SW480 (cell line): ENCODE results near the gene MAP4K3.

Source experiments
- DNase-seq: peaks from one replicate; pipeline ENCODE4 v3.0.0-alpha.2; 2016; ENCODE audit warnings: low spot score

The MAP4K3 gene

DNA sequence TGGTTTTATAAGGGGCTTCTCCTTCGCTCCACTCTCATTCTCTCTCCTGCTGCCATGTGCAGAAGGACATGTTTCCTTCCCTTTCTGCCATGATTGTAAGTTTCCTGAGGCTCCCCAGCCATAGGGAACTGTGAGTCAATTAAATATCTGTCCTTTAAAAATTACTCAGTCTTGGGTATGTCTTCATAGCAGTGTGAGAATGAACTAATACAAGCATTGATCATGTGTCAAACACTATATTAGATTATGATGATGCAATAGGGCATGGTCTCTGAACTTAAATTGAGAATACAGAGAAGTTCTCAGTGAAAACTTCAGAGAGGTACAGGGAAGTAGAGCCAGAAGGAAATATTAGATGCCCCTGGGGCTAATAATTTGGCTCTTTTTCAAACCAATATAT lies 5.9 kb upstream of the MAP4K3 start:
- DNase-seq = no peak

DNA sequence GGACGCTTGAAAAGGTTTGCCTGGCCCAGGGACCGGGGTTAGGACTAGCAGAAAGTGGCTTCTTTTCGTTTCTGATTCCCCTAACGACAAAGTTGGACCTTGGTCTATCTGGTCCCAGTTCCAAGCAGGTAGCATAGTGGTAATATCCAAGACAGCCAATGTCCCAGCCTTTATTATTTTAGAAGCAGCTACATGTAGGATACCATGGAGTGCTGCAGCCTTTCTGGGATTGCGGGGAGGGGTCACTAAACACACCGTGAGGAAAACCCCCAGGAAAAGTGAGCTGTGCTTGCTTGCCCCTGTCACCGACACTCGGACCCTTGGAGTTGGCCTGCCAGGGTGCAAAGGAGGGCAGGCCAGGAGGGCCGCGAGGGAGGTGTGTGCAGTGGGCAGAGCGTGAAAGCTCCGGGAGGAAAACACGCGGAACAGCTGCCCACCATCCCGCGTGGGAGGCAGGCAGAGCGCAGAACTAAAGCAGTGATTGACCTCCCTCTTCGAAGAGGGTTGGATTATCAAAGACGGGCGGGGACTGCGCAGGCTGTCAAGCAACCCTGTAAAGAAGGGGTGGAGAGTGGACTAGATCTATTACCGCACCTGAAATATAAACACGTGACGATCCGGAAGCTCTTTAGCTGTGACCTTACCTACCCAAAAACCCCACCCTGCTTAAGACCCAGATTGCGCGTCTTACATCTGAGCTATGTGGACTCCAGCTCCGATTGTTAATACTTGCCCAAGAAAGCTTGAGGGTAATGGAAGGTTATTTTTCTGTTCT lies 624 bp upstream of the MAP4K3 start:
- peak; percentile 82 for DNase-seq

DNA sequence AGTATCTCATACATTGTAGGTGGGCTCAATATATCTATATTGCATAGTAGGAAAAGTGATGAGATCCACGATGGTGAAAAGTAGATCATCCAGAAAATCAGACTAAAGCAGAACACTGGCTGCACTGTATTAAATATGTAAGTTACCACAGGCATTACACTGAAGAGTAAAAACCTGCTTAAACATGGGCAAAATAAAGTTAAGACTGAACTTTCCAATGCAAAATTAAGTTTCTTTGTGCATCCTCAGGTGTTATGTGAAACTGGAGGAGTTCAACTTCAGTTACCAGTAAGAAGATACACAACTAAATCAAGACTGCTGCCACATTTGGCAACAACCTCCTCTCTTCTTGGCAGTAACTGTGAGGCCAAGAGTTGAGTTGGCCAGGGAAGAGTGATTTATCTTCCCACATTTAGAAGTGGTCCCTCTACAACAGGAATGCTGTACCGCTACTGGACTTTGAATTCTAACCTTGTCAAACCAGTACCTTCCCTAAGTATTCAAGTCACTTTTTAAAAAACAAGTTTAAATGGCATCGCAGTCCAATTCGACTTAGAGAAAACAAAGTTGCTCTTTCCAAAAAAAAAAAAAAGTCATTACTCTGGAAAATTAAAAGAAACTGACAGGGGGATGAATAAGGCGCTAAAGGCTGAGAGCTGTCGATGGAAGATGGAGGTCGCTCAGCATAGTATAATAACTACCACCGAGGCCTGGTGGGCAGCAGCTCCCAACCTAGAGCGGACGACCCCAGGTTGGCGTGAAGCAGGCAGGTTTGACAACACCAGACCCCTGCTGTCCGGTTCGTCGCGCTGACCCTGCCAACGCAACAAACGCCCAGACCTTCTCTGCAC lies 1.1 kb downstream of the MAP4K3 start:
- peak; percentile 31 for DNase-seq

DNA sequence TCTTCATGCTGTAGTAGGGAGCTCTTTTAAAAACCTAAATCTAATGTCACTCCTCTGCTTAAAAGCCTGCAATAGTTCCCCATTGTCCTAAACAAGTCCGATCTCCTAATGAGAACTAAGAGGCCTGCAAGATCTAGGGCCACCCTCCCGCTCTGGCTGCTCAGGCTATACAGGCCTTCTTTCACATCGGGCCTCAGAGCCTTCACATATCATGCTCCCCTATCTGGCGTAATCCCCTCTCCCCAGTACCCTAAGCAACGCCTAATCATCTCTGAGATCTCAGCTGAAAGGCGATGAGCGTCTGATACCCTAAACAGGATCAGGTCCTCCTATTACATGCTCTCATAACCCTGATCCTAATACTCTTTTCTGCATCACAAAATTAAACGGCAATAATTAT lies 1.9 kb downstream of the MAP4K3 start:
- DNase-seq = no peak

DNA sequence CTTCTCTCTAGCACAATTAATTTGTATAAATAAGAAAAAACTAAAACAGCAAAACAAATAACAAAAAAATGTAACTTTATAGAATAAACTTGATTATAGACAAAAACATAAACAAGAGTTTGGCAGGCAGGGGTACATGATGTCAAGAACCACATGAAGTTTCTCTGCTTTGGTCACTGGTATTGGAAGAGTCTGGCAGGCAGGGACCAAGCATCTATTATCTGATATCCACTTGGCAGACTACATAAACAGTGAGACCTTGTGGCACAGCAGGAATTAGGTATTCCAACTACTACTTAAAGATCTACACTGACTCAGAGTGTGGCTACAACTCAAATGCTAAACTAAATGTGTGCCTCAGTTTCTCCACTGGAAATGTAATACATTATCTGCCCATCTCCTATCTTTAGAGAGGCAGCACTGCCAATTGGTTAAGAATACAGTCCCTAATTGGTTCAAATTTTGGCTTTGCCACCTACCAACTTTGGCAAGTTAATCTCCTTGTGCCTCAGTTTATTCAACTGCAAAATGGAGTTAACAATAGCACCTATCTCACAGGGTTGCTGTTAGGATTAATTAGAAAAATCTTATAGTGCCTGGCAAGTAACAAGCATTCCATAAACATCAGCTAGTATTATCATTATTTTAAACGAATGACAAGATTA lies 2.7 kb downstream of the MAP4K3 start:
- DNase-seq = no peak

DNA sequence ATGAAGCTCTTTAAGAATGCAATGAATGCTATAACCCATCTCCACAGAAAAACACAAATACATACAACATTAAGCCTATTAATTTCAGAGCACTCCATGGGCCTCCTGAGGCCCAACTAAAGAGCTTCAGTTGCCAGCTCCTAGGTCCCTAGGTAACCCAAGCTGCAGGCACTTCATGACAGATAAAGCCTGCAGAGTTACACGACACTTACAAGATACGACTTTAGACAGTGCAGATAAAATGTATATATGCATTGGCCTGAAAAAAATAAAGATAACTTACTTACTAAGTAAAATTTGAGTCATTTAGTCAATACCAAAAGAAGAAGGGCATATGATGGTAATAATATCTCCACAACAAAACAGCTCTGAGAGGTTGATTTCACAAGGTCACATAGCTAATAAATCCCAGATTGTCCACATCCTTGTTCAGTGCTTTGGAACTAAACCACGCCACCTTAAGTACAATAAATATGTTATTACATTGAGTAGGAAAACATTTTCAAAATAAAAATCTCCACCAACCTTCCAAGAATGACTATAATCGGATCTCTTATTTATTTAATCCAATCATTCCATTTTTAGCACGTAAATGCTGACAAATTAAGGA lies 3.4 kb downstream of the MAP4K3 start:
- DNase-seq = no peak

DNA sequence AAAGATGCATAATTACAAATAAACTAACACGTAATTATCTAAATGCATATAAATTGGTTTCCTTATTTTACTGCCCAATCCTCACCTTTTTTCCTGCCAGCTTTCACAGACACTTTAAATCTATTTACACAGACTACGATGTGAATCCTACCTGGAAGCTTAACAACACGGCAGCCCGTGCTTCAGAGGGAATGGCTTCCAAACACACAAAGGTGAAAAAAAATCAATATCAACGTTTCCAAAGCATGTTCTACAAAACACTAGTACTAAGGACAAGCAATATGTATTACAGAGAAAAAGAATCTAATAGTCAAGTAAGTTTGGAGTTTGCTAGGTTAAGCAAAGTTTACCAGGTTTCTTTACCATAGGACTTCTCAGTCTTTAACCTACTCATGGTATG lies 4.4 kb downstream of the MAP4K3 start:
- no peak for DNase-seq

DNA sequence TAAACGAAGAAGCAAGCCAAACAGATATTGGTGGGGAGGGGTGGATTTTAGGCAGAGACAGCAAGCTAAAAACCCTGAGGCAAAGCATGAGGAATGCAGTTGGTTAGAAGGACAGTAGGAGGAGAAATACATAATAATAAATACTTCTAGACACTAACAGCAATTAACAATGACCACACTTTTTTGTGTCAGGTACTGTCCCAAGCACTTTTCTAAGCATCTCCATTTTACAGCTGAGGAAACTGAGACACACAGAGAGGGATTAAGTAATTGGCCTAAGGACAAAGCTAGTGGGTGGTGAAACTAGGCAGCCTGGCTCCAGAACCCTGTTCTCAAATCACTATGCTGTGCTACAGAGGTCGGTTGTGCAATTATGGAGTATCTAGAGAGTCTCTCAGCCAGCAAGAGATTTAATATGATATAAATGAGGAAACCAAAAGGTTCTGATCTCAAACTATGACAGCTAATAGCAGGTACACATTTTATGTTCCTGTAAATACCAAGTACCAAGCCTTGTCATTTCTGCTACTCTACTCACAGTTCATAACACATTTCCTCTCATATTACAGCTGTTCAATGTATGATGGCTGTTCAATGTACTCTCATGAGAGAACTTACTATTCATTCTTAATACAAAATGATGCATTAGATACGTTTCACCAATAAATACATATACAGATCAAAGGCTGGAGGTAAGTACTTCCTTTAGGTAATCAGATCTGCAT lies 5.3 kb downstream of the MAP4K3 start:
- no peak for DNase-seq

DNA sequence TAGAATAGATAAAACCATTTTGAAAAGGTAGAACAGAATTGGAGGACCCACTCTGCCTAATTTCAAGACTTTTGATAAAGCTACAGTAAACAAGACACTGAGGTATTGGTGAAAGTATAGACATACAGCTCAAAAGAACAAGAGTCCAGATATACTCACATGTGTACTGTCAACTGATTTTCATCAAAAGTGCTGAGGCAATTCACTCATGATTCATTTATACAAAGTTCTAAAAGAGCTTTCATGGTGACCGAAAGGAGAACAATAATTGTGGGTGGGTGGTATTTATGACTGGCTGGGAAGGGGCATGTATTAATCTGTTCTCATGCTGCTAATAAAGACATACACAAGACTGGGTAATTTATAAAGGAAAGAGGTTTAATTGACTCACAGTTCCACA lies 7.3 kb downstream of the MAP4K3 start:
- no peak for DNase-seq

DNA sequence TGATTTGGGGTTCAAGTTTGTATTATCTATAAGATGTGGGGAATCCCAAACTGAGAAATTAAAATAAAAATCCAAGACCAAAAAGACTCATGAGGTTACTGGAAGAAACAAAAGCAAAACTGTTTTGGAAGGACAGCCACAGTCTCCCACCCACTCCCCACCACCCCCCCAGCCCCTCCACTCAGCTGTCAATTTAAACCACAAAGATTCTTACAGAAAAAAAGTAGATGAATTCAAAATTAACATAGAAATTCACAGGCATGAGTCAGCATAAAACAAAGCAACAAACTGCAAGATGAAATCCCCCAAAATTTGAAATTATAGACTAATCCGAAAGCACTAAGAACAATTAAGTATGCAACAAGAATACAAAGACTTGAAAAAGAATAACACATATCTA lies 12.1 kb downstream of the MAP4K3 start:
- DNase-seq = no peak

DNA sequence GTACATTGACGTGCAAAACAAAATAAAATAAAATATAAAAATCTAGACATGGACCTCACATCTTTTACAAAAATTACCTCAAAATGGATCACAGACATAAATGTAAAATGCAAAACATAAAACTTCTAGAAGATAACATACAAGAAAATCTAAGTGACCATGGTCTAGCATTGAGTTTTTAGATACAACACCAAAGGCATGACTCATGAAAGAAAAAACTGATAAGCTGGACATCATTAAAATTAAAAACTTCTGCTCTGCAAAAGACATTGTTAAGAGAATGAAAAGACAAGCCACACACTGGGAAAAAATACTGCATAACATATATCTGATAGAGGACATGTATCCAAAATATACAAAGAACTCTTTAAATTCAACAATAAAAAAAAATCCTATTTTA lies 14.4 kb downstream of the MAP4K3 start:
- DNase-seq = no peak

DNA sequence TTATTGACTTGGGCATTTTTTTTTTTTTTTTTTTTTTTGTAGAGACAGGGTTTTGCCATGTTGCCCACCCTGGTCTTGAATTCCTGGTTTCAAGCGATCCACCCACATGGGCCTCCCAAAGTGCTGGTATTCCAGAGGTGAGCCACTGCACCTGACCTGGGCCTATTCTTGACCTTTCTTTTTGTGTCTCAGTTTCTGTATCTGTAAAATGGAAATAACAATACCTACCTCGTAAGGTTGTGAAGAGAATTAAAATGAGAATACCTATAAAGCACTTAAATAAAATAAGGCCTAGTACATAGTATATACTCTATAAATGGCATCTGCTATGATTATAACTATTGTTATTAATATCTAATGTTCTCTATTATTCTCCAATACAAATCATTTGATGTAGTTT lies 15.7 kb downstream of the MAP4K3 start:
- DNase-seq = no peak

DNA sequence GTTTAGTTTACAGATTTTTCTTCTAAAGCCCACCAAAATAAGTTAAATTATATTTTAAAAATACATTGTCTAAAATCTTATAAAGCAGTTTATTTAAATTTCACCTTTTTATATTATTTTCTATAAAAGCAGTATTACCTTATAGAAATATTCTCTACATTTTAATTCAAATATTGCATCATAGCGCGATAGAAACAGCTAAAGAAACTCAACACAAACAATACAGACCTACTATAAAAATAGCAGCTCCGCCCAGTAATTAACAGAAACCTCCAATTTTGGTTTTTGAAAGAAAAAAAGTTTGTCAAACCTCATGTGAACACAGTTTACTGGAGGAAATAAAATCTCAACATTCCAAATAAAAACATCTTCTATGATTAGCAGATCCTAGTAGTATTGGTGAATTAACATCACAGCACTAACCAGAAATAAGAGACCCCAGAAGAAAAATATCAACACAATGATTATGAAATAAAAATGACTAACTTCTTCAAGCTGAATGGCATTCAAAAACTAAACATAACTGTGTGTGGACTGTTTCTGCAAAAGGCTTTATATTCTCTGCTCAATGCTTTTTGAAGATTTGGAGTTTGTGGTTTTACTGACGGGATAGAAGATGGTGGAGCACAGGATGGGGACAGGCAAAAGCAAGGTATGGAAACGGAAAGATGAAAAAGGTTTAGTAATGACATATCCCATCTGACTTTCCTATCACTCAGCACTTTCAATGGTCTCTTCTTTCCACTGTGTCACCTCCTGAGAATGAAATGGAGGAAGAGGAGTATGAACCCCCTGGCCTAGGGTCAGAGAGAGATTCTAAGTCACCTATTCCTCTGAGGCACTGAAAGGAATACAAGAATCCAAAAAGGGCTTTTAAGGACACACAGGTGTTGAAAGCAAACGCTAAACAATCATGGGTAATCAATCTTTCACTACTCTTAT lies 17.5 kb downstream of the MAP4K3 start:
- no peak for DNase-seq

DNA sequence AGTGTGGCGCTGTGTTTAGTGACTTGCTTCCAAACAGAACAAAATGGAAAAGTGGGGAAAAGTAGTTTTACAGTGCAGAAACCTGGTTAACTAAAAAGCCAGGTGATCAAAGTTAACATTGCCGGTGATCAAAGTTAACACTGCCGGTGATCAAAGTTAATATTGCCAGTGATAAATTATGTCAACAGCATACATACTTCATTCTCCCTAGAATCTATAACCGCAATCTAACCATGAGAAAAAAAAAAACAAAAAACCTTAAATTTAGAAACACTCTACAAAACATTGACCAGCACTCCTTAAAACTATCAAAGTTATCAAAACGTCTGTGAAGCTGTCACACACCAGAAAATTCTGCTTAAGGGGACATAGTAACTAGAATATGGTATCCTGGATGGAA lies 18.6 kb downstream of the MAP4K3 start:
- DNase-seq = no peak

DNA sequence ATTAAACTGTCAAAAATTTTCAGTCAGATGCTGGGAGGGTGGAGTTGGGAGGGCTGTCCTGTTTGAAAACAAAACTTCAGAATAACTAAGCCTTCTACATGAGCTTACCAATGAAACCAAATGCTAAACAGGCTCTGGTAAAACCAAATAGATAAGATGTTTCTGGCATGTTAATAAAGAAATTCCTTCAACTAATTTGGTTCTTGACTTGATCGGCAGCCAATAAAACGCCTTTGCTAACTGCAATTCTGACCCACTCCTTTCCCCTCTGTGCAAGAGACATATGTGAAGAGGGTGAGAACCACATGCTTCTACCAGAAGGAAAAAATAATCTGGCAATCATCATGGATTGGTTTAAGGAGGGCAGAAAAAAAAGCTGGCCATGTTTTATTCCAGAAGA lies 20.9 kb downstream of the MAP4K3 start:
- DNase-seq = no peak

DNA sequence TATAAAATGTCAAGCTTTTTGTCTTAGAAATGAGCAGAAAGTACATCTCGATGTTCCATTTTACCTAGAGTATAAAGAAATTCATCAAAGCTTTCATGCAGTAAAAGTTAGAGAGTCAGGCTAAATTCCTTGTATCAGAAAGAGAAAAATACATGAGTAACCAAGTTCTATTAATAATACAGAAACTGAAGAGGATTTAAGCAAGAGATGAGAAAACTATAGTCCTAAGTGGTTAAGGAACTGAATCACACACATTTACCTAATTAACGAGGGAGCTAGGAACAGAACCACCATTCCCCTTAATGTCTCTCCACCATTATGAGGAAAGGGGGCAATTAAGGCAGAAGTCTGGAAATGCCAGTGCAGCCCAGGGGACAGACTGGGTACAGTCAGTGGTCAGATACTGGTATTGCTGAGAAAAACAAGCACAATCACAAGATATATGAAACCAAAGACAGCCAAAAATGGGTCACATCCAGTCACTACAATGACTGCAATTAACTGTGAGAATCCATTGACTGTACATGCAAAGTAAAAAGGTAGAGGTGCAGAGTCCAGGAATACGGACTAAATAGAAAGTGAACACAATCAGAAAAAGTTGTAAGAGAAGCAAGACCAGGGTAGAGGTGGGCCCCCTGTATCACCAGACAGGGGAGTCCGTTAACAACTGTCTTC lies 23.9 kb downstream of the MAP4K3 start:
- no peak for DNase-seq

DNA sequence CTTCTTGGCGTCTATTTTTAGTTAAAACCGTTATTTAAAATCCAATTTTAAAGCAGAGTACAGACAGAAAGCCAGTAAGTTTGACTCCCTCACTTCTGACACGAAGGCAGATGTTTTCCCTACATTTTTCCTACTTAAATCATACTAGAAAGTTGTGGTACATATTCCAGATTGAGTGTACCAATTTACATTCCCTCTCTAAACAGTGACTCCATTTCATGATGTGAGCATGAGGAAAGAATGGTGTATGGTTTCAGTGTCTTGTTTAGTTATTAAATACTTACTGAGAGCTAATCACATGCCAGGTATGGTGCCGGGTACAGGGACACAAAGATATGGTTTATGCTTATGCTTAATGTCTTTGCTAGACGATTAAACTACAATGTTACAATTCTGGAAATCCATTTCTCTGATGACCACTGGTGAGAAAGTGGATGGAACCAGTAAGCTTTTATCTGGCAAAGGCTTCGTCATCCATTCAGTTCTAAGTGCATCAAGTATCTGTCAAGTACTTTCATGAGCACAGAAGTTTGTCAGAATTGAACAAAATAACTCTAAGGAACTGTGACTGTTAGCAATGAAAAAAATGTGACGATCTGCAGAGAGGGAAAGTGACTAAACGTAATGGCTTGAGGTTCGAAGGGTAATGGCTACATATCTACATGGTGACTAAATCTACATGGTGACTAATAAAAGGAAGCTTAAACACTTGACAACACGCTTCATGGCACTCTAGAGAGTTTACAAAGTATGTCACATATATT lies 25.7 kb downstream of the MAP4K3 start:
- no peak for DNase-seq

DNA sequence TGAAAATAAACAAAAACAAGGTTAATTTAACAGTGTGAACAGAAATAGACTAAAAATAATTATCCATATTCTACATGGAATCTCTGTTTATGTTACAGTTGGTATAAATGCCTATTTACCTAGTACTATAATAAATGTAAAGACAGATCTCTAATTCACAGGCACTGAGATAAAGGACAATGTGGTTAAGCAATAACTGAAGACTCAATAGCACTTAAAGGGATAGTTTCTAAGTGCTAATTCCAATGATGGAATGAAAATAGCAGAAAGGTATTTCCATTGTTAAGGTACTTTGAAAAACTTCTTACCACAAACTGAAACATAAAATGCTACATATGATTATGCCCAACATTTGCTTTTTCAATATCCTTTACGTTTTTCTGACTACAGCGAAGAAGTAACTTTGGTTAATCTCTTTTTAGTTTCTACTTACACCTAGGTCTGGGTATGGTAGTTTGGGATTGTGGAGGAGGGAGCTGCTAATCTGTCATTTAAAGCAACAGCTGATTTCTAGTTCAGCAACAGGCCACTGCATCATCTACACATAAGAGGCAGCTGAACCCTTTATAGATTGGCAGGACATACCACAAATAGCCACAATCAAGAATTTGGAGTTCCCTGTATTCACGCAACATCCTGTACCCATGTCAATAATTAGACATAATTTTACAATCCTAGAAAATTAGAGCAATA lies 27.2 kb downstream of the MAP4K3 start:
- DNase-seq = no peak
